HL-60 (cell line): ENCODE results near the gene TRIO.

Experiments used
- DNase-seq, 2 experiments: peaks; one replicate each; pipeline ENCODE4 v3.0.0-alpha.2; 2010 to 2020; ENCODE audit warnings: low read depth in 1 of 2, low spot score in 1 of 2
- H3K27ac ChIP-seq: fragments of 250-450 bp; sonication (Bioruptor Pico); replicated peaks from 2 replicates; pipeline ENCODE4 v1.5.1; 2020; ENCODE audit warnings: mild to moderate bottlenecking, moderate library complexity
- H3K27me3 ChIP-seq: fragments of 250-450 bp; sonication (Bioruptor Pico); 2 replicates; pipeline ENCODE4 v1.5.1; 2021; ENCODE audit warnings: mild to moderate bottlenecking, moderate library complexity; ENCODE audit not compliant: insufficient read depth, poor library complexity, severe bottlenecking
- H3K4me3 ChIP-seq: replicated peaks from 2 replicates; pipeline ENCODE4 v1.5.1; 2011; ENCODE audit warnings: mild to moderate bottlenecking, control low read depth, low read length; ENCODE audit not compliant: insufficient read depth
- GABPA ChIP-seq: IDR thresholded peaks from 2 replicates; pipeline ENCODE4 v1.6.1; 2012; ENCODE audit warnings: low read depth
- POLR2AphosphoS5 ChIP-seq: IDR thresholded peaks from 2 replicates; pipeline ENCODE4 v1.6.1; 2012; ENCODE audit warnings: low read depth
- REST ChIP-seq: IDR thresholded peaks from 2 replicates; pipeline ENCODE4 v1.6.1; 2012; ENCODE audit warnings: low read depth; ENCODE audit not compliant: insufficient replicate concordance
- SPI1 ChIP-seq: IDR thresholded peaks from 2 replicates; pipeline ENCODE4 v1.6.1; 2012; ENCODE audit warnings: low read depth, mild to moderate bottlenecking, borderline replicate concordance
- TF ChIP-seq, protein P1 (sequence below): IDR thresholded peaks from one replicate; pipeline ENCODE4 v1.5.1; 2011; ENCODE audit warnings: low read length, control low read depth, inconsistent platforms; ENCODE audit not compliant: insufficient read depth

Gene TRIO

GRCh38 chr5:14316471-14316870 lies 173.3 kb downstream of the TRIO start:
- Histone ChIP-seq H3K4me3 (no peak overlapping the region), H3K27me3 (no peaks in the 10 kb centered on the region), H3K27ac (no peak overlapping the region)
- TF ChIP-seq POLR2AphosphoS5 (no peak), SPI1 (no peak), GABPA (no peak), REST (no peak)
- TF ChIP-seq, protein P1, sequence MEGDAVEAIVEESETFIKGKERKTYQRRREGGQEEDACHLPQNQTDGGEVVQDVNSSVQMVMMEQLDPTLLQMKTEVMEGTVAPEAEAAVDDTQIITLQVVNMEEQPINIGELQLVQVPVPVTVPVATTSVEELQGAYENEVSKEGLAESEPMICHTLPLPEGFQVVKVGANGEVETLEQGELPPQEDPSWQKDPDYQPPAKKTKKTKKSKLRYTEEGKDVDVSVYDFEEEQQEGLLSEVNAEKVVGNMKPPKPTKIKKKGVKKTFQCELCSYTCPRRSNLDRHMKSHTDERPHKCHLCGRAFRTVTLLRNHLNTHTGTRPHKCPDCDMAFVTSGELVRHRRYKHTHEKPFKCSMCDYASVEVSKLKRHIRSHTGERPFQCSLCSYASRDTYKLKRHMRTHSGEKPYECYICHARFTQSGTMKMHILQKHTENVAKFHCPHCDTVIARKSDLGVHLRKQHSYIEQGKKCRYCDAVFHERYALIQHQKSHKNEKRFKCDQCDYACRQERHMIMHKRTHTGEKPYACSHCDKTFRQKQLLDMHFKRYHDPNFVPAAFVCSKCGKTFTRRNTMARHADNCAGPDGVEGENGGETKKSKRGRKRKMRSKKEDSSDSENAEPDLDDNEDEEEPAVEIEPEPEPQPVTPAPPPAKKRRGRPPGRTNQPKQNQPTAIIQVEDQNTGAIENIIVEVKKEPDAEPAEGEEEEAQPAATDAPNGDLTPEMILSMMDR, result no peak
- no peak for DNase-seq

- no peaks in the 10 kb centered on the region for H3K27me3 ChIP-seq
- no peak overlapping the region for H3K27ac ChIP-seq
- no peak overlapping the region for H3K4me3 ChIP-seq
- DNase-seq, result no peak
- TF ChIP-seq SPI1, result no peak
- no peak for TF ChIP-seq POLR2AphosphoS5
- TF ChIP-seq REST, result no peak
- TF ChIP-seq, protein P1, result no peak
- no peak for TF ChIP-seq GABPA
Observed at GRCh38 chr5:14319102-14319501, 176.0 kb downstream of the TRIO start.

GRCh38 chr5:14321936-14322335 lies 178.8 kb downstream of the TRIO start:
- H3K27ac ChIP-seq, result no peak overlapping the region
- no peaks in the 10 kb centered on the region for H3K27me3 ChIP-seq
- no peak for DNase-seq
- no peak overlapping the region for H3K4me3 ChIP-seq
- TF ChIP-seq GABPA, result no peak
- no peak for TF ChIP-seq POLR2AphosphoS5
- TF ChIP-seq, protein P1, result no peak
- TF ChIP-seq REST, result no peak
- TF ChIP-seq SPI1, result no peak
